ENCODE measurements around the gene CLTC.

The CLTC gene

GRCh38 chr17:59725691-59726090 lies 106.0 kb downstream of the CLTC start:
- DNase-seq (ENCODE audit: low read depth in 3 of 3): no peak

- DNase-seq (ENCODE audit: low read depth in 3 of 3): no peak
These were observed 108.3 kb downstream of the CLTC start for GRCh38 chr17:59727817-59728533.

- DNase-seq (ENCODE audit: low read depth in 3 of 3): no peak
These were observed 110.7 kb downstream of the CLTC start for GRCh38 chr17:59730268-59730834.

GRCh38 chr17:59733697-59734096 lies 114.0 kb downstream of the CLTC start:
- DNase-seq (ENCODE audit: low read depth in 3 of 3): no peak

GRCh38 chr17:59734226-59734625 lies 114.5 kb downstream of the CLTC start:
- no peak for DNase-seq (ENCODE audit: low read depth in 3 of 3)

- DNase-seq (ENCODE audit: low read depth in 3 of 3): no peak
These were observed 117.6 kb downstream of the CLTC start for GRCh38 chr17:59737324-59737723.

- no peak for DNase-seq (ENCODE audit: low read depth in 3 of 3)
These were observed 124.1 kb downstream of the CLTC start for GRCh38 chr17:59743842-59744241.

GRCh38 chr17:59745040-59745439 lies 125.3 kb downstream of the CLTC start:
- DNase-seq (ENCODE audit: low read depth in 3 of 3): no peak

Measured in stimulated activated CD4-positive, alpha-beta T cell treated with anti-CD3 and anti-CD28 coated beads, TNF-alpha, amount 100 ng/mL, for 4 hours (primary cell).